GM23338 (cell line): Measurements from ENCODE around the gene VMAC. TPM values are rescaled to one million over a fixed set of nuclear protein-coding genes. Genes with fewer than 3 reads are reported as not detected.

ENCODE experiments used
- ATAC-seq: fragments of 200-7000 bp; cut with Tn5 transposase; 3 replicates; pipeline ENCODE4 v1.9.1; 2020
- DNase-seq: peaks from one replicate; pipeline ENCODE4 v3.0.0-alpha.2; 2015; ENCODE audit warnings: low spot score
- H2AFZ ChIP-seq: fragments of 200-600 bp; sonication (generic); 2 replicates; pipeline ENCODE4 v1.8.0; 2016; ENCODE audit warnings: antibody characterized with exemption, mild to moderate bottlenecking, moderate library complexity
- H3F3A ChIP-seq: fragments of 200-600 bp; sonication (generic); replicated peaks from 2 replicates; pipeline ENCODE4 v1.8.0; 2017; ENCODE audit warnings: antibody characterized with exemption, mixed run types, low read depth
- H3K27ac ChIP-seq: fragments of 200-600 bp; sonication (generic); 2 replicates; pipeline ENCODE4 v1.6.1; 2016; ENCODE audit warnings: low read depth
- H3K27me3 ChIP-seq: fragments of 200-600 bp; sonication (generic); 2 replicates; pipeline ENCODE4 v1.8.0; 2016; ENCODE audit warnings: mild to moderate bottlenecking, mixed run types, moderate library complexity; ENCODE audit not compliant: insufficient read depth
- H3K36me3 ChIP-seq: fragments of 200-600 bp; sonication (generic); 2 replicates; pipeline ENCODE4 v1.8.0; 2016; ENCODE audit warnings: mild to moderate bottlenecking; ENCODE audit not compliant: insufficient read depth
- H3K4me1 ChIP-seq: fragments of 200-600 bp; sonication (generic); 2 replicates; pipeline ENCODE4 v1.8.0; 2016; ENCODE audit warnings: mild to moderate bottlenecking, moderate library complexity; ENCODE audit not compliant: insufficient read depth
- H3K4me2 ChIP-seq: fragments of 200-600 bp; sonication (generic); 2 replicates; pipeline ENCODE4 v1.7.1; 2017; ENCODE audit warnings: mixed run types
- H3K4me3 ChIP-seq: fragments of 200-600 bp; sonication (generic); 2 replicates; pipeline ENCODE4 v1.6.1; 2016; ENCODE audit warnings: mixed run types
- H3K79me2 ChIP-seq: fragments of 200-600 bp; sonication (generic); replicated peaks from 2 replicates; pipeline ENCODE4 v1.8.0; 2017; ENCODE audit warnings: mild to moderate bottlenecking; ENCODE audit not compliant: insufficient read depth
- H3K9me2 ChIP-seq: fragments of 200-600 bp; sonication (generic); 2 replicates; pipeline ENCODE4 v1.8.0; 2017; ENCODE audit not compliant: insufficient read depth
- H4K20me1 ChIP-seq: fragments of 200-600 bp; sonication (generic); replicated peaks from 2 replicates; pipeline ENCODE4 v1.8.0; 2017; ENCODE audit warnings: mild to moderate bottlenecking; ENCODE audit not compliant: insufficient read depth
- H3K27ac Mint-ChIP-seq: 2 replicates; pipeline ENCODE4 v1.8.0; 2020; ENCODE audit warnings: inconsistent platforms, mild to moderate bottlenecking, moderate library complexity, mixed read lengths
- H3K27me3 Mint-ChIP-seq: 3 replicates; pipeline ENCODE4 v1.8.0; 2022; ENCODE audit warnings: low read depth, mild to moderate bottlenecking, moderate library complexity, mixed read lengths, inconsistent platforms; ENCODE audit not compliant: insufficient read depth, poor library complexity
- H3K36me3 Mint-ChIP-seq: 3 replicates; pipeline ENCODE4 v1.8.0; 2021; ENCODE audit warnings: low read depth, mild to moderate bottlenecking, inconsistent platforms, moderate library complexity, mixed read lengths
- H3K4me1 Mint-ChIP-seq: 3 replicates; pipeline ENCODE4 v1.8.0; 2020; ENCODE audit warnings: mild to moderate bottlenecking, inconsistent platforms, mixed read lengths
- H3K4me3 Mint-ChIP-seq: 3 replicates; pipeline ENCODE4 v1.8.0; 2021; ENCODE audit warnings: moderate library complexity, mild to moderate bottlenecking, inconsistent platforms, mixed read lengths
- H3K9me3 Mint-ChIP-seq: 3 replicates; pipeline ENCODE4 v1.8.0; 2020; ENCODE audit warnings: moderate library complexity, mild to moderate bottlenecking, inconsistent platforms, mixed read lengths
- CTCF ChIP-seq, 2 experiments: fragments of 200-600 bp in 1 of 2; sonication (generic) in 1 of 2; conservative IDR thresholded peaks; 2 replicates each; pipeline versions ENCODE4 v1.5.1 to v1.6.1; 2016 to 2017; ENCODE audit warnings: antibody characterized with exemption in 2 of 2, low read depth in 2 of 2, mild to moderate bottlenecking in 2 of 2, moderate library complexity in 1 of 2
- EZH2 ChIP-seq: fragments of 200-600 bp; sonication (generic); IDR thresholded peaks from one replicate; pipeline ENCODE4 v1.8.0; 2017; ENCODE audit warnings: antibody characterized with exemption, mild to moderate bottlenecking, low read depth; ENCODE audit not compliant: unreplicated experiment
- JUNB ChIP-seq: IDR thresholded peaks from one replicate; pipeline ENCODE4 v1.6.1; 2016; ENCODE audit warnings: antibody characterized with exemption; ENCODE audit not compliant: unreplicated experiment
- POLR2AphosphoS5 ChIP-seq: IDR thresholded peaks from 2 replicates; pipeline ENCODE4 v1.6.1; 2016; ENCODE audit warnings: antibody characterized with exemption, low read depth
- REST ChIP-seq: IDR thresholded peaks from one replicate; pipeline ENCODE4 v1.6.1; 2018; ENCODE audit warnings: antibody characterized with exemption; ENCODE audit not compliant: unreplicated experiment
- STAT1 ChIP-seq: IDR thresholded peaks from one replicate; pipeline ENCODE4 v1.6.1; 2016; ENCODE audit warnings: antibody characterized with exemption; ENCODE audit not compliant: unreplicated experiment
- ZNF114 ChIP-seq: fragments of 250-450 bp; sonication (Bioruptor Pico); IDR thresholded peaks from 2 replicates; pipeline ENCODE4 v1.5.0; 2020; ENCODE audit warnings: mild to moderate bottlenecking, moderate library complexity
- ZNF462 ChIP-seq: fragments of 250-450 bp; sonication (Bioruptor Pico); IDR thresholded peaks from 2 replicates; pipeline ENCODE4 v1.5.0; 2020; ENCODE audit warnings: mild to moderate bottlenecking, moderate library complexity
- polyA plus RNA-seq: library from polyadenylated mRNA; unstranded; fragments of >200 nt; fragmentation: Nextera tagmentation; extraction: Ambion mirVana; gene quantifications from 2 replicates; pipeline ENCODE4 v1.2.1, GENCODE V29; 2016
- total RNA-seq: library from RNA; depleted of rRNA; stranded (reverse); fragments of >200 nt; shearing (Covaris generic); gene quantifications from 2 replicates; pipeline ENCODE4 v1.2.3, GENCODE V29; 2014

VMAC gene
- total and polyA plus RNA-seq, 2 experiments from 2014 or later, result 0.79 to 3.7 TPM

GRCh38 chr19:5949792-5950305 lies 45.2 kb downstream of the VMAC start:
- TF ChIP-seq ZNF114 (CRISPR knock-in tag), result no peak
- TF ChIP-seq CTCF (conservative IDR thresholded peaks at IDR 0.05; ENCODE audit: low read depth in 2 of 2), result no peak
- TF ChIP-seq STAT1, result no peak
- TF ChIP-seq POLR2AphosphoS5, result no peak
- no peak for TF ChIP-seq REST
- no peak for TF ChIP-seq ZNF462 (CRISPR knock-in tag)
- TF ChIP-seq JUNB, result no peak
- TF ChIP-seq EZH2, result no peak
- Histone ChIP-seq H2AFZ (no peak overlapping the region), H3K27ac (peak overlapping the region; percentile 39; the same call in 1 of the 2 replicates), H3K9me2 (no peaks in the 10 kb centered on the region), H4K20me1 (peaks cover 58% of the 10 kb centered on the region), H3K4me3 (no peak overlapping the region), H3K79me2 (peaks cover 97% of the 10 kb centered on the region), H3K4me1 (peaks cover 65% of the 10 kb centered on the region), H3K36me3 (peaks cover 6% of the 10 kb centered on the region), H3K4me2 (peak overlapping the region; percentile 36), H3F3A (0 out of 2 replicates have a peak, but pooled peaks cover 9% of the 10 kb centered on the region), H3K27me3 (no peaks in the 10 kb centered on the region)
- Mint-ChIP-seq H3K9me3 (no peaks in the 10 kb centered on the region), H3K4me3 (peak overlapping the region; percentile 15; the same call in 1 of the 3 replicates), H3K27ac (peak overlapping the region; percentile 31; the same call in 1 of the 2 replicates), H3K36me3 (peaks cover 34% of the 10 kb centered on the region), H3K27me3 (peaks cover 27% of the 10 kb centered on the region), H3K4me1 (peaks cover 83% of the 10 kb centered on the region)
- ATAC-seq, result no peak
- no peak for DNase-seq
